Esophagus mucosa (tissue), 1 donor: ENCODE measurements around the gene DPY19L3. TPM values are rescaled to one million over a fixed set of nuclear protein-coding genes. Genes with fewer than 3 reads are reported as not detected.
"Not testable (repeated sequence)": the region's sequence is repeated elsewhere in the genome, so short reads cannot be mapped to it uniquely, and the experiment has no call there.

Experiments
- ATAC-seq: fragments of 200-7000 bp; cut with Tn5 transposase; one replicate; pipeline ENCODE4 v1.9.1; 2020
- total RNA-seq: library from RNA; stranded (reverse); gene quantifications from one replicate; pipeline ENCODE4 v1.2.4, GENCODE V29; 2023
- donor health status: DM: yes; HTN: yes; CAD: no.

The DPY19L3 gene
- total RNA-seq, 1 donor from 2014 or later = 9.0 TPM

DNA sequence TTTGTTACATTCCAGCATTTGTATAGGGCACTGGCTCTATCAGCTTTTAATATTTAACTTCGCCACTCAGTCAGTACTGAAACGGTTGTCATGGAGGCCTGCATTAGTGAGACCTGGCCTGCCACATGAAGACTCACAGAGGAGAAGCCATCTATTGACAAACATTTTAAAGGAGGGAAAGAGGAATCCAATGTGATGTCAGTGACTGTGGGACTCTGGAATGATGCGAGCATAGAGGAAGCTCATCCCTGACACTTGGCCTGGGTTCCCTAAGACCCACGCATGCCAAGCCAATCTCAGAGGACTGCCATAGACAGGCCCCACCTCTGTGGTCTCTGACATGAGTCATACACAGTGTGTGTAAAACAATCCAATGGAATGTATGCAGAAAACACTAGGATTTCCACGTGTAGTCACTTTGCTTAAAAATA is 7.9 kb upstream of the DPY19L3 start:
- no peak for ATAC-seq

DNA sequence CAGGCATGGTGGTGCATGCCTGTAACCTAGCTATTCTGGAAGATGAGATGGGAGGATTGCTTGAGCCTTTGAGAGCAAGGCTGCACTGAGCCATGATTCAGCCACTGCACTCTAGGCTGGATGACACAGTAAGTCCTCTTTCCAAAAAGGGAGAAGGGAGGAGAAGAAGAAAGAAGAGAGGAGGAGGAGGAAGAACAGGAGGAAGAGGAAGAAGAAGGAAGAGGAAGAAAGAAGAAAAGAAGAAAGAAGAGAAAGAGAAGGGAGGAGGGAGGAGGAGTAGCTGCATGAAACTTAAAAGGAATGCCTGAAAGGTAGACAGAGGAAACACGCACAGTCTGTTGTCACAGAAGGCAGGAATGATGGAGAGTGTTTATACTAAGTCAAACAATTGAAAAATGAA is 3.6 kb upstream of the DPY19L3 start:
- ATAC-seq = no peak

DNA sequence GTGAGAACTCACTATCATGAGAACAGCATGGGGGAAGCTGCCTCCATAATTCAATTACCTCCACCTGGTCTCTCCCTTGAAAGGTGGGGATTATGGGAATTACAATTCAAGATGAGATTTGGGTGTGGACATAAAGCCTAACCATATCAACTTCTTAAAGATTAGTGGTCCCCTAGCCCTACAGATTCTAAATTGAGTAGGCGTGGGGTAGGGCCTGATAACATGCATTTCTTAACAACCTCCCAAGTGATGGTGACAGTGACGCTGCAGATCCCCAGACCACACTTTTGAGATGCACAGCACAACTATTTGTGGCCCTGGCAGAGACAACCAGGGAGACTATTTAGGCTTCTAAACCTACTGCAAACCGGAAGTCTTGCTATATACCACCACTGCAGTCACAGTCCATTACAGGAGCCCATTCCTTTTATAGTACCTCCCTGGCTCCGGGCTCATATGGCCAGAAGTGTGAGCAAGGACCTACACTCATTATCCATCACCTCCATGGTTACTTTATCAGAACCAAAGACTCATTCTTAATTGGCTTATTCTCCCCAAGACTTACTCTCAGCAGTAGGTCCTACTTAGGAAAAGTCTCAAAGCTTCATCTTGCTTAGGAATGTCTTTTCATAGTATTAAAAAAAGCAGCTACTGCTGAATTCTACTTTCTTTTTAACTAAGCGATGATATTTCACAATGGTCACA is 2.1 kb upstream of the DPY19L3 start:
- no peak for ATAC-seq

DNA sequence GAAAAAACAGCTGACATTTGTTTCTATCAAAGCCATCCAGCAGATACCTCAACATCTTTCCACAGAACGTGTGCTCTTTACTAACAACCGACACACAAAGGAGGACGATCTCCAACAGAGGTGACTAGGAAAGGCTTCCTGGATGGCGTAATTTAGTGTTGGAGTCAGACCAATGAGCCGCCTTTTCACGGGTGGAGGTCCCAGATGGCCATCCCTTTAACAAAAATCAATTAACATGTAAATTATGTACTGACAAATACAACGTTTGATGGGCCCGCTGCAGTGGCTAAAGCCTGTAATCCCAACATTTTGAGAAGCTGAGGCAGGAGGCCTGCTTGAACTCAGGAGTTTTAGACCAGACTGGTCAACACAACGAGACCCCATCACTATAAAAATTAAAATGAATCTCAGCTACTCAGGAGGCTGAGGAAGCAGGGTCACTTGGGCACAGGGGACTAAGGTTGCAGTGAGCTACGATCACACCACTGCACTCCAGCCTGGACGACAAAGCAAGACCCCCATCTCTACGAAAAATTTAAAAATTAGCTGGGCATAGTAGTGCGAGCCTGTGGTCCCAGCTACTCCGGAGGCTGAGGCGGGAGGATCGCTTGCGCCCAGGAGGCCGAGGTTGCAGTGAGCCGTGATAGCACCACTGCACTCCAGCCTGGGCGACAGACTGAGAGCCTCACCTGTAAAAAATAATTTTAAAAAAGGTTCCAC is 1.2 kb upstream of the DPY19L3 start:
- no peak for ATAC-seq

DNA sequence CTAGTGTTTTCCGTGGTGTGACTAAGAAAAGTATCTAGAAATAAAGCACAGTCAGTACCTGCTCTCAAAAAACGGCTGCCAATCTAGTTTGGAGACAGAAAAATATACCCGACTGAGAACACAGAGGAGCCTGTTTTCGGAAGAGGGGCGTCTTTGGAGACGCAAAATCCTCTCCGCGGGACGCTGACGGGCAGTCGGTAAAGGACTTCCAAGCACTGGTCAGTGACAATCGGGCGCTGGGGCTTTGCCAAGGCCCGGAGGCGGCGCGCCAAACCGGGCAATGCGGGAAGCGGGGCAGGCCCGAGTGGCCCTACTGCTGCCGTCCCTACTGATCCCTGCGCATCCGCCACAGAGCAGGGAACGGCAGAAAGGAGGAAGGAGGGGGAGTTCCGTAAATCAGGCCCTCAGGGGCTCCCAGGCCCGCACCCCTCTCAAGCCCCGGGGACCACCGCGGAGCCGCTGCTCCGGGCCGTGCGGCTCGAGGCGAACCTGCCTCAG is 588 bp upstream of the DPY19L3 start:
- peak; percentile 27 for ATAC-seq

DNA sequence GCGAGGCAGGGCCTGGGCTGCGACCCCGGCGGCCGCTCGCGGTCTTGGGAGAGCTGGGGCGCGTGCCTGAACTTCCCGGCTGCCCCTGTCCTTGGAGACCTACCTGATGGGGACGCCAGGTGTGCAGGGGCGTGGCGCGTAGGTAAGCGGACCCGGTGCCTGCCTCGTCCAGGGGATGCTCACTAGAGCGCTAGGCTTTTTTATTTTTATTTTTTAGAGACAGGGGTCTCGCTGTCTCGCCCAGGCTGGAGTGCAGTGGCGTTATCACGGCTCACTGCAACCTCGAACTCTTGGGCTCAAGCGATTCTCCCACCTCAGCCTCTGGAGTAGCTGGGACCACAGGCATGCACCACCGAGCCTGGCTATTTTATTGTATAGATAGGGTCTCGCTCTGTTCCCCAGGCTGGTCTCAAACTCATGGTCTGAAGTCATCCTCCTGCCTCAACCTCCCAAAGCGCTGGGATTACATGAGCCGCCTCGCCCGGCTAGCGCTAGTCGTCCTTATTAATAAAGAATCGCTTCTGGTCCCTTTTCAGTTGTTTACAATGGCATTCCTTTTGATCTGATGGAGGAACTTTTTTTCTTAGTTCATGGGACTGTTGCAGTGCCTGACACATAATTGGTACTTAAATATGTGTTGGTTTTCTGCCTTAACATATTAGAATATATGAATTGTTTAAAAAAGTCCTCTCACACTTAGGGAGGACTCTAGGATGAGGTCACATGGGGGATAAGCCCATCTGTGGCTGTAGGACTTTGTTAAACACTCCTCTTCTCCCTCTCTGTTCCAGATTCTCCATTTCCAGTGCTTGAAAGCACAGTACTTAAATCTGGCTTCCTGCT is 812 bp downstream of the DPY19L3 start:
- no peak for ATAC-seq

DNA sequence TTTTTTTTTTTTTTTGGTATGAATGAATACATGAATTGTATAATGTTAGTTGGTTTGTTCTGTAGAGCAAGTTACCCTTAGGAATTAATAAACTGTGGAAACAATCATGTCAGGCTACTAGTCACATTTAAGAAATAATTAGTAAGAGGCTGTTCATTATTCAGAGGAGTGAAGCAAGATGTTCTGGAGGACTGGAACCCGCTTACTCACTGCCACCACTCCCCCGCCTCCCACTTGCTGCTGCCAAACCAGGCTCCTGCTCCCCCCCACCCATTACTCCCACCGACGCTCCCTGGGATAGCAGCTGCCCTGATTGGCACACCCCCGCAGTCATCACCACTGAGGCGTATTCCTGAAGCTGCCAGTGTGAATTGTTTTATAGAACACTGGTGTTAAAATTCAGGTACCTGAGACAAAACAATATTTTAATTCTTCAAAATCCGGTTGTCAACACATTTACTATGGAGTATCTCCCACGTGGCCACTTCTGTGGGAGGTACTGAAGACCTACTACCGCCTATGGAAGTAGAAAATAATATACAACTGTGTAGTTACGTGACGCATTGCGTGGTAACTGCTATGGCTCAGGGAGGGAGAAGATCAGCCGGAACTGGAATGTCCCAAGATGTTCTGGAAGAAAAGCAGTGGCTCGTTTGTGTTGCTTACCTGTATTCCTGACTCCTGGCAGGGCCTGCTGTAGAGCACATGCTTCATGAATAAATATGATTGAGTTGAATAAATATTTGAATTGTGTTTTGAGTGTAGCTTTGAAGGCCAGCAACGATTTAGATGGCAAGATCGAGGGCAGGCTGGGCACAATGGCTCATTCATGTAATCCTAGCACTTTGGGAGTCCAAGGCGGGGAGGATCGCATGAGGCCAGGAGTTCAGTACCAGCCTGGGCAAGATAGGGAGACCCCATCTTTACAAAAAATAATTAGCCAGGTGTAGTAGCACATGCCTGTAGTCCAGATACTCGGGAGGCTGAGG is 1.7 kb downstream of the DPY19L3 start:
- no peak for ATAC-seq

DNA sequence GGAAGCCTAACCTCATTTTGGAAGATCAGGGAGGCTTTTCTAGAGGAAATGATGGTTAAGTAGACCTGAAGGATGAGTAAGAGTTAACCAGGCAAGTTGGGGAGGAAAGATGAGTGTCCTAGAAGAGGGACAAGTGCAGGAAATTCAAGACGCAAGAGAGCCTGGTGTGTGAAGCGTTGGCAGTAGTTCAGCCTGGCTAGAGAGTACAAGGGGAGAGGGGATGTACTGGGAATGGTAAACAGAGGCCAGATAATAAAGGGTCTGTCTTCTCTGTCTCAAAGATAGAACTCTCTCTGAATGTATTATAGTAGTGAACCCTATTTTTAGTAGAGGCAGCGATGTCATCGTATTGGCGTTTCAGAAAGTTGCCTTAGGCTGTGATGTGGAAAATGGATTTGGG is 9.7 kb downstream of the DPY19L3 start:
- no peak for ATAC-seq

DNA sequence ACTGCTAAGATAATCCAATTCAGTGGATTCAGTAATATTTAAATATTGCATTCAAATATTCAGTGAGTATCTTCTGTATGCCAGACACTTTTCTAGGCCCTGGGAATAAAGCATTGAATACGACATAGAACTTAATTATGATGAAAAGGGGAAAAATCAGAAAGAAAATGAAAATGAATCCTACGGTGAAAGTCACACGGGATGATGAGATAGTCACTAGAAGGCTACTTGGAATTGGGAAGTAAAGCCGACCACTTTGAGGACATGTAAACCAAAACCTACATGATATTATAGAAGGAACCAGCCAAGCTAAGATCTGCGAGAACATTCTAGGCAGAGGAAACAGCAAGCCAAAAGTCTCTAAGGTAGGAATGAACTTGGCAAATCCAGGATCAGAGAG is 10.1 kb downstream of the DPY19L3 start:
- no peak for ATAC-seq

DNA sequence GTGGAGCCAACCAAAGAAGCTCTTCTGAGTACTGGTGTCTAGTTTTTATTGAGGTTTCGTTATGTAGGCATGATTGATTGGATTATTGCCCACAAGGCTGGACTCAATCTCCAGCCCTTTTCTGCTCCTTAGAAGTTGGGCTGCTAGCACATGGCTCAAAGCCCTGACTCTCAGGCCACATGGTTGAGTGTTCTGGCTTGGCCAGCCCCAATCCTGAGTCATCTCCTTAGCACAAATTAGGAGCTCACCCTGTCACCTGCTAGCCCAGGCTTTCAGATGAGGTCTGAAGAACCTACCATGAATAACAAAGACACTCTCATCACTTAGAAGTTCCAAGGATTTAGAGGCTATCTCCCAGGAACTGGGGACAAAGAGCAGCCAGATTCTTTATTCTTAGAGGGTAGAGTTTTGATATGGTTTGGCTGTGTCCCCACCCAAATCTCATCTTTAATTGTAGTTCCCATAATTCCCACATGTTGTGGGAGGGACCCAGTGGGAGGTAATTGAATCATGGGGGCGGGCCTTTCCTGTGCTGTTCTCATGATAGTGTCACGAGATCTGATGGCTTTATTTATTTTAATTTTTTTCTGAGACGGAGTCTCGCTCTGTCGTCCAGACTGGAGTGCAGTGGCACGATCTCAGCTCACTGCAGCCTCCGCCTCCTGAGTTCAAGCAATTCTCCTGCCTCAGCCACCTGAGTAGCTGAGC is 11.3 kb downstream of the DPY19L3 start:
- ATAC-seq = peak; percentile 38

DNA sequence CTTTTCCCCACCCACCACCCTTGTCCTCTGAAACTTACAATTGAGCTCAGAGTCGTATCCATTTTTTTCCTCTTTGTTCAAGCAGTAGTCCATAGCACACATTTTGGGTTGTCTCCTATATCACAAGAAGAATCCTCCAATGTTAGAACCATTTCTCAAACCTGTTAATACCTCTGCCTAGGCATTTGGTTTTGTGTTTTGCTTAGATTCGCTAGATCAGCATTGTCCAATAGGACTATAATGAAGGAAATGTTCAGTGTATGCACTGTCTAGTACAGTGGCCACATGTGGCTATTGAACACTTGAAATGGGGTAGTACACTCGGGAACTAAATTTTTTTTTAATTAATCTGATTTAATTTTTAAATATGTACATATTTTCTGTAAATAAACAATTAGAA is 12.6 kb downstream of the DPY19L3 start:
- no peak for ATAC-seq

DNA sequence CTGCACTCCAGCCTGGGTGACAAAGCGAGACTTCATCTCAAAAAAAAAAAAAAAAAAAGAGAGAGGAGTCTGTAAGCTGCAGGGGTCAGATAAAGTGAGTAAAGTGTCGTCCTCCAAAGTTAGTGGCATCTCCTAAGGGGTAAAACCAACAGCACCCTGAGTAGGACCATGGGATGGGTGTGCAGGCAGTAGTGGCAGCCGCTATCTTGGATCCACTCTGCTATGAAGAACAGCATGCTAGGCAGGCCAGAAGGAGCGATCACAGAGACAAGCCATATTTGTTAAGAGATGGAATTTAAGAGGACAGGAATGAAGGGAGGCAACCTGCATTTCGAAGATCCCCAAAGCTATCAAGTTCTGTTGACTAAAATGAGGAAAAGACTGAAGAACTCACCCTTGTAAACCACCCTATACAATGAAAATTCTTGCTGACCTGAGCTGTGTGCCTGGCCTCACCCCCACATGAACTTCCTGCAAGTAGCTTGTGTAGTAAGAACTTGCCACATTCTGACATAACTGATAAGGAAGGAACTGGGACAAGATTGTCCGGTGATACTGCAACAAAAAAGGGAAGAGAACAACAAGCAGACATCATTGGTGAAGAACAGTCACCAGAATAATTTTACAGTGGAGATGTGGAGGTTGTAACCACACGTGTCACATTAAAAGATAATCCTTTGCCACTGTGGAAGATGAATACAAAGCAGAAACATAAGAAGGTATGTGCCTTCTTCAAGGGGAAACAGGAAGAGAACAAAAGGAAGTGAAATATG is 16.2 kb downstream of the DPY19L3 start:
- no peak for ATAC-seq

DNA sequence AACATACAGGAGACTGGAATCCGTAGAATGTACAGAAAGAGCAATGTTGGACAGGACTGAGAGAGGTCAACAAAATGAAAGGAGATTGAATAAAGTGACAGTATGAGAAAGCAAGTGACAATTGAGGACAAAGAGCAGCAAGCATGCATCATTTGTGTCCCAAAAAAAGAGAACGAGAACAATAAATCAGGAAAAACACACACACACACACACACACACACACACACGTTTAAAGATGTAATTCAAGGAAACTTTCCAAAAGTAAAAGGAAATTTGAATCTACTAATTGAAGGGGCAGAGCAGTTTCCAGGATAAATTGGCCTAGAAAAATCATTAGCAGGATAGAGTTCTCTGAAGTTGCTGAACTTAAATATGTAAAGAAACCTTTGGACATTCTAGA is 16.9 kb downstream of the DPY19L3 start:
- ATAC-seq = no peak

DNA sequence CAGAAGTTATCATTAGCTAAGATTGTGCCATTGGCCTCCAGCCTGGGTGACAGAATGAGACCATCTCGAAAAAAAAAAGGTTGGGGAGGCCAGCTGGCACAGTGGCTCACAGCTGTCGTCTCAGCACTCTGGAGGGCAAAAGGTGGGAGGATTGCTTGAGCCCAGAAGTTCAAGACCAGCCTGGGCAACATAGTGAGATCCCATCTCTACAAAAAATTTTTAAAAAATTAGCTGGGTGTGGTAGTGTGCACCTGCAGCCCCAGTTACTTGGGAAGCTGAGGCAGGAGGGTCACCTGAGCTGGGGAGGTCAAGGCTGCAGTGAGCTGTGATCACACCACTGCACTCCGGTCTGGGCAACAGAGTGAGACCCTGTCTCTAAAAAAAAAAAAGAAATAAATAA is 18.4 kb downstream of the DPY19L3 start:
- ATAC-seq = not testable (repeated sequence)

DNA sequence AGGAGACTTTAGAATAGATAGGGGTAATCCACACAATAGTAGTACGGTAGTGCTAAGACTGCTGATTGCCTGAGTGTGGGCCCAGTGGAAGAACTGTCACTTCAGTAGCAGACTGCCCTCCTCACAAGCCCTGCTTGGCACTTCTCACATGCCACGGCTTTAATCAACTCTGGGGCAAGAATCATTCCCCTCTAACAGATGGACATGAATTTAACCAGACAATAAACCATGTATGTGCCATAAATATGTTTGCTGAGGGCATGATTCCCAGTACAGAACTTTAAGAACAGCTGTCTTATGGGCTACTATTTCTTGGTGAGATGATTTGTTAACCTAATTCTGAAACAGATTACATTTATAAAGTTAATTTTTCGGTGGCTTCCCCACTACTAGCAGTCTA is 22.0 kb downstream of the DPY19L3 start:
- ATAC-seq = no peak

DNA sequence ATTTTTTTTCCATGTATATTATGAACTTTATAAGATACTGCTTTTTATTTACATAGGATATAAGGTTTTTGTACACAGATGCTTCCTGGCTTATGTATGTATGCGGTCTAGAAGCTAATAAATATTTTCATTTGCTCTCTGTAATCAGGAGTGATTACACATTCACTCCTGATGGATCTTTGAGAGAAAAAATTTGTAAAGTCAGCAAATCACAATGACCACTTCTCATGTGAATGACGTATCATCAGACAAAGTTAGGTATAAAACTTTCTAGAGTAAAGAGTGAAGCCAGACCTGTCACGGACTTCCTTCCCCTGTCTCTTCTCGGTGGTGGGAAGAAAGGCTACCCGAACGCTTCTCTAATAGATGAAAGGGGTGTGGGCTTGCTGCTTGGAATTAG is 31.1 kb downstream of the DPY19L3 start:
- no peak for ATAC-seq

DNA sequence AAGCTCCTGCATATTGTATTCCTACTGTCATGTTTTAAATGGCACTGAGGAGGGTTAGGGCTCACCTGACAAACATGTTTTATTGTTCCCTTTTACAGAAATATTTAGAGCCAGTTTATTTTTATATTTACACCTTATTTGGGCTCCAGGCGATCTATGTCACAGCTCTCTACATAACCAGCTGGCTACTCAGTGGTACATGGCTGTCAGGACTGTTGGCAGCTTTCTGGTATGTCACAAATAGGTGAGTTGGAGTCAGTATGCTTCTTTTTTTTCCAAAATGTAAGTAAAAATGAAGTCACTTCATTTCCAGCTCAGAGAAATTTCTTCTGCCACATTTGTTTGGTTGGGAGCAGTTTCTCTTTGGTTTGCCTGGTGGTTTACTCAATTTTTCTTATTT is 31.5 kb downstream of the DPY19L3 start:
- ATAC-seq = no peak

DNA sequence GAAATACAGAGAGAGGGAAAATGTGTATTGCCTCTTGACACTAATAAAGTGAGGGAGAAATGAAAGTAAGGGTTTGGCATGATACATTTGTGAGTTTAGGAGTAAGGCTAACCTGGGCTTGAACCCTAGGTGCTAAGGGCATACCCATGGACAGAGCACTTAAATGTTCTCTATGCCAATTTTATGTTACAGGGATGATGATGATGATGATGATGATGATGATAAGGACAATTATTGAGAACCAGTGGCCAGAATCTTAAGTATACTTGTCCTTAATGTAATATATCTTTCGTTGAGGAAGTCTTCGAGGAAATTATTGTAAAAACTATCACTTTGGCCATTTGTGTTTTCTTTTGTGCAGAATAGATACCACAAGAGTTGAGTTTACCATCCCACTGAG is 33.2 kb downstream of the DPY19L3 start:
- ATAC-seq = no peak

DNA sequence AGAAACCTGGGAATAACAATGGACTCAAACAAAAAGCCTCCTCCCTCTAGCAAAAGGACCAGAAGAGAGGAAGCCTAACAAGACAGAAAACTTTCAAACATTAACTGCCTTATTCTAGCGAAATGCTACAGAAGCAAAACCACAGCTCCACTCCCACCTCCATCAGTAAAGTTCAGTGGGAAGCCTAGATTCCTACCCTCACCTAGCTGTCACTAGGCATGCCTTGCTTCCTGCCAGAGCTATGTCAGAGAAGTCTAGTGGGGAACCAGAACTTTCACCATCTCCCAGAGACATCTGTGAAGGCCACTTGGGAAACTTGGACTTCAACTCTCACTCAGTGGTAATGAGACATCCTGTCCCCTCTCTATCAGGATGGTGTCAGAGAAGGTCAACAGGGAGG is 37.1 kb downstream of the DPY19L3 start:
- ATAC-seq = no peak

DNA sequence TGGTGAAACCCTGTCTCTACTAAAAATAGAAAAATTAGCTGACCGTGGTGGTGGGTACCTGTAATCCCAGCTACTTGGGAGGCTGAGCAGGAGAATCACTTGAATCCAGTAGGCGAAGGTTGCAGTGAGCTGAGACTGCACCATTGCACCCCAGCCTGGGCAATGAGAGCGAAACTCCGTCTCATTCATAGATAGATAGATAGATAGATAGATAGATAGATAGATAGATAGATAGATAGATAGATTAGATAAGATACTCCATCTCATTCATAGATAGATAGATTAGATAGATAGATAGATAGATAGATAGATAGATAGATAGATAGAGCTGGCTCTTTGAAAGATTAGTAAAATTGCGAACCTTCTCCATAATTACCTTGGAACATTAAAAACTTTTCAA is 42.0 kb downstream of the DPY19L3 start:
- ATAC-seq = not testable (repeated sequence)

DNA sequence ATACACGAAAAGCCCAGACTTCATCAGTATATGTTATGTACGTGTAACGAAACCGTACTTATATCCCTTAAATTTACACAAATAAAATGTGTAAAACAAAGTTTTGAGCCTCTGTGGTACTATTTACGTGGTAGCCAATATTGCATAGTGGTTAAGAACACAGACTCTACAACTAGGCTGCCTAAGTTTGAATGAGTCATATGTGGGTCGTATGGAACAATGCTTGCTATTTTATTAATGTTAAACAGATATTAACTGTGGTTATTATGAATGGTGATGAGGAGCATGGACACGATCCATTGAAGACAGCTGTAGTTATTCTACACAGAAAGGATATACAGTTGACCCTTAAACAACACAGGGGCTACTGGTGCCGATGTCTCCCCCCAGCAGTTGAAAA is 42.5 kb downstream of the DPY19L3 start:
- no peak for ATAC-seq
